Neural crest cell (in vitro differentiated cells): Measurements from ENCODE around the gene SLC35E4. TPM values are rescaled to one million over a fixed set of nuclear protein-coding genes. Genes with fewer than 3 reads are reported as not detected.
"Not testable (repeated sequence)": the region's sequence is repeated elsewhere in the genome, so short reads cannot be mapped to it uniquely, and the experiment has no call there.

ENCODE experiments used
- DNase-seq: peaks from one replicate; pipeline ENCODE4 v3.0.0; 2021; ENCODE audit warnings: low read depth, mixed read lengths, low spot score
- H3K27ac Mint-ChIP-seq: one replicate; pipeline ENCODE4 v1.8.0; 2021; ENCODE audit warnings: mild to moderate bottlenecking, mixed read lengths; ENCODE audit not compliant: unreplicated experiment
- H3K27me3 Mint-ChIP-seq: 2 replicates; pipeline ENCODE4 v1.8.0; 2021; ENCODE audit warnings: low read depth, mild to moderate bottlenecking, mixed read lengths
- H3K36me3 Mint-ChIP-seq: 2 replicates; pipeline ENCODE4 v1.8.0; 2021; ENCODE audit warnings: low read depth, mild to moderate bottlenecking, mixed read lengths
- H3K4me1 Mint-ChIP-seq: 2 replicates; pipeline ENCODE4 v1.8.0; 2021; ENCODE audit warnings: mixed read lengths
- H3K4me3 Mint-ChIP-seq: one replicate; pipeline ENCODE4 v1.8.0; 2021; ENCODE audit warnings: mild to moderate bottlenecking, mixed read lengths
- H3K9me3 Mint-ChIP-seq: 2 replicates; pipeline ENCODE4 v1.8.0; 2021; ENCODE audit warnings: mixed read lengths
- CTCF ChIP-seq: fragments of 200-600 bp; sonication (generic); conservative IDR thresholded peaks from 2 replicates; pipeline ENCODE4 v1.5.0; 2021; ENCODE audit warnings: antibody characterized with exemption, mild to moderate bottlenecking
- total RNA-seq: library from RNA; stranded (reverse); gene quantifications from 2 replicates; pipeline ENCODE4 v1.2.1, GENCODE V29; 2021

Gene SLC35E4
- total RNA-seq, 1 donor from 2014 or later, result 4.5 TPM

GRCh38 chr22:30674482-30674881 lies 38.9 kb downstream of the SLC35E4 start:
- peaks cover 10% of the 10 kb centered on the region for H3K27me3 Mint-ChIP-seq
- no peak overlapping the region for H3K4me3 Mint-ChIP-seq
- H3K36me3 Mint-ChIP-seq, result no peaks in the 10 kb centered on the region
- TF ChIP-seq CTCF, result no peak
- H3K27ac Mint-ChIP-seq, result no peak overlapping the region
- no peak for DNase-seq
- H3K4me1 Mint-ChIP-seq, result peaks cover 15% of the 10 kb centered on the region
- no peaks in the 10 kb centered on the region for H3K9me3 Mint-ChIP-seq

GRCh38 chr22:30675436-30675835 lies 39.9 kb downstream of the SLC35E4 start:
- DNase-seq, result no peak
- no peak overlapping the region for H3K4me3 Mint-ChIP-seq
- TF ChIP-seq CTCF, result no peak
- H3K36me3 Mint-ChIP-seq, result no peaks in the 10 kb centered on the region
- H3K9me3 Mint-ChIP-seq, result no peaks in the 10 kb centered on the region
- H3K4me1 Mint-ChIP-seq, result peaks cover 20% of the 10 kb centered on the region
- H3K27me3 Mint-ChIP-seq, result peaks cover 10% of the 10 kb centered on the region
- H3K27ac Mint-ChIP-seq, result no peak overlapping the region

- not testable (repeated sequence) for H3K36me3 Mint-ChIP-seq, H3K27me3 Mint-ChIP-seq, H3K9me3 Mint-ChIP-seq, DNase-seq, H3K4me3 Mint-ChIP-seq, H3K27ac Mint-ChIP-seq
- H3K4me1 Mint-ChIP-seq, result peaks cover 20% of the 10 kb centered on the region
These were observed 41.0 kb downstream of the SLC35E4 start for GRCh38 chr22:30676565-30676964.

GRCh38 chr22:30679895-30680690 lies 44.5 kb downstream of the SLC35E4 start:
- H3K9me3 Mint-ChIP-seq, DNase-seq, H3K4me3 Mint-ChIP-seq, H3K27ac Mint-ChIP-seq, H3K27me3 Mint-ChIP-seq, H3K36me3 Mint-ChIP-seq: not testable (repeated sequence)
- H3K4me1 Mint-ChIP-seq, result peaks cover 24% of the 10 kb centered on the region

GRCh38 chr22:30680991-30681770 lies 45.6 kb downstream of the SLC35E4 start:
- no peak for TF ChIP-seq CTCF
- Mint-ChIP-seq H3K27me3 (peaks cover 6% of the 10 kb centered on the region), H3K27ac (no peak overlapping the region), H3K4me1 (peaks cover 24% of the 10 kb centered on the region), H3K4me3 (no peak overlapping the region), H3K36me3 (no peaks in the 10 kb centered on the region), H3K9me3 (no peaks in the 10 kb centered on the region)
- no peak for DNase-seq

GRCh38 chr22:30681831-30682230 lies 46.2 kb downstream of the SLC35E4 start:
- no peak overlapping the region for H3K27ac Mint-ChIP-seq
- H3K4me3 Mint-ChIP-seq, result no peak overlapping the region
- H3K36me3 Mint-ChIP-seq, result no peaks in the 10 kb centered on the region
- no peaks in the 10 kb centered on the region for H3K9me3 Mint-ChIP-seq
- peaks cover 5% of the 10 kb centered on the region for H3K27me3 Mint-ChIP-seq
- H3K4me1 Mint-ChIP-seq, result peaks cover 24% of the 10 kb centered on the region
- DNase-seq, result no peak
- no peak for TF ChIP-seq CTCF
